ENCODE data around the gene ARHGAP26.

DNA sequence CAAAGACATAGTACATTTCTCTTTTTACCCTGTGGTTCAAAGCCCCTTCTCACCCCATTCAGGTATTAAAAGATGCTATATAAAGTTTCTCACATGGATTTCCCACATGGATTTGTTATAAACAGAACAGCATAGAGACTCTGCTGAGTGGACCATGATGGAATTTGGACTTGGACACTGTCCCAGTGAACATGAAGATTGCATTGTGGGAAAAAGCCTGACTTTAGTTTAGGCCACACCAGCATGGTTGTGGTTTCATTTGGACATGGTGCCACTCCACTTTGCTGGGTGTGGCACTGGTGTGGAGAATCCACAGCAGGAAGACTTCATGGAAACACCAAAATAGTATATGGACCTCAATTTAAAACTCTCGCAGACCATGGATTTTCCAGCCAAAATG lies 124.6 kb downstream of the ARHGAP26 start:
- TF ChIP-seq, protein P1, sequence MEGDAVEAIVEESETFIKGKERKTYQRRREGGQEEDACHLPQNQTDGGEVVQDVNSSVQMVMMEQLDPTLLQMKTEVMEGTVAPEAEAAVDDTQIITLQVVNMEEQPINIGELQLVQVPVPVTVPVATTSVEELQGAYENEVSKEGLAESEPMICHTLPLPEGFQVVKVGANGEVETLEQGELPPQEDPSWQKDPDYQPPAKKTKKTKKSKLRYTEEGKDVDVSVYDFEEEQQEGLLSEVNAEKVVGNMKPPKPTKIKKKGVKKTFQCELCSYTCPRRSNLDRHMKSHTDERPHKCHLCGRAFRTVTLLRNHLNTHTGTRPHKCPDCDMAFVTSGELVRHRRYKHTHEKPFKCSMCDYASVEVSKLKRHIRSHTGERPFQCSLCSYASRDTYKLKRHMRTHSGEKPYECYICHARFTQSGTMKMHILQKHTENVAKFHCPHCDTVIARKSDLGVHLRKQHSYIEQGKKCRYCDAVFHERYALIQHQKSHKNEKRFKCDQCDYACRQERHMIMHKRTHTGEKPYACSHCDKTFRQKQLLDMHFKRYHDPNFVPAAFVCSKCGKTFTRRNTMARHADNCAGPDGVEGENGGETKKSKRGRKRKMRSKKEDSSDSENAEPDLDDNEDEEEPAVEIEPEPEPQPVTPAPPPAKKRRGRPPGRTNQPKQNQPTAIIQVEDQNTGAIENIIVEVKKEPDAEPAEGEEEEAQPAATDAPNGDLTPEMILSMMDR (IDR thresholded peaks at IDR 0.05) = no peak
- TF ChIP-seq POLR2A (IDR thresholded peaks at IDR 0.05) = no peak
